ENCODE data around the gene MAP4K2.

Gene MAP4K2

GRCh38 chr11:64753019-64753379 lies 50.0 kb downstream of the MAP4K2 start:
- no peak overlapping the region for H3K4me2 ChIP-seq (ENCODE audit: low read length)
- H3K9ac ChIP-seq = no peak overlapping the region
- no peaks in the 10 kb centered on the region for H3K9me3 ChIP-seq (ENCODE audit: control insufficient read depth, low read length)
- H3K36me3 ChIP-seq (ENCODE audit: control insufficient read depth, insufficient read depth, low read length) = no peaks in the 10 kb centered on the region
- no peak overlapping the region for H3K4me3 ChIP-seq (ENCODE audit: low read depth, low read length)
- no peaks in the 10 kb centered on the region for H3K79me2 ChIP-seq
- TF ChIP-seq CTCF (IDR thresholded peaks at IDR 0.05) = no peak
- no peak overlapping the region for H2AFZ ChIP-seq
- H3K4me1 ChIP-seq = no peaks in the 10 kb centered on the region
- H3K27ac ChIP-seq = no peak overlapping the region
- H3K27me3 ChIP-seq (ENCODE audit: control insufficient read depth, insufficient read depth, low read length) = no peaks in the 10 kb centered on the region

DNA sequence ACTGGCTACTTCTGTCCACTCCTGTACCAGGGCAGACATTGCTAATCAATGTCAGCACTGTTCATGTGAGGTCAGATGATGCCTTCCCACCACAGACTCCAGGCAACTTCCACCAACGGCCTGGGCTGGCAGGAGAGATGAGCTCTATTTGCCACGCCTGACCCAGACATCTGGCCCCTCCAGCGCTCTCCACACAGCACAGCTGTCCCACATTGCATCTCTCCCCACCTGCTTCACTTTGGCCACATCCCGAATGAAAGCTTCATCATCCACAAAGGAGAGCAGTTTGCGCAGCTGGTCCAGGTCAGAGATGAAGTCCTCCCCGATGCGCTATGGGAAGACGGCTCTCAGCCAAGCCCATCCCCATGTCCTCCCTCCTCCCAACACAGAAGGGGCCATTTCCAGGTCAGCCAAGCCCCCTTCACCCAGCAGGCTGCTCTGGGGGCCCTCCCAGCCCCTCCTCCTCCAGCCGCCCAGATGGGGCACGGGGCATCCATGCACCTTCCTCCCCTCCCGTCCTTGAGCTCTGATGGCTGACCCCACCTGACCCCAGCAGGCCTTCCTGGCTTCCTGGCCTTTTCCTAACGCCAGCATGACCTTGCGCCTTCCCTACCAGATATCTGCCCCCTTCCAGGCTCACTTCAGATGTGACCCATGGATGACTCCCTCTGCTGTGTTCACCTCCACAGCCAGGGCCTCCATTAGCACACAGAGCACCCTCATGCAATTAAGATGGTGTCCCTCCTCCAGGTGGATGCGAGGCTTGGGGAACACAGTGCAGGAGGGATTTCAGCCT lies 50.6 kb downstream of the MAP4K2 start:
- H2AFZ ChIP-seq = no peak overlapping the region
- H3K27ac ChIP-seq = no peak overlapping the region
- H3K4me3 ChIP-seq (ENCODE audit: low read depth, low read length) = no peak overlapping the region
- no peaks in the 10 kb centered on the region for H3K36me3 ChIP-seq (ENCODE audit: control insufficient read depth, insufficient read depth, low read length)
- H3K27me3 ChIP-seq (ENCODE audit: control insufficient read depth, insufficient read depth, low read length) = no peaks in the 10 kb centered on the region
- no peak overlapping the region for H3K9ac ChIP-seq
- H3K9me3 ChIP-seq (ENCODE audit: control insufficient read depth, low read length) = no peaks in the 10 kb centered on the region
- H3K4me1 ChIP-seq = no peaks in the 10 kb centered on the region
- no peak overlapping the region for H3K4me2 ChIP-seq (ENCODE audit: low read length)
- TF ChIP-seq CTCF (IDR thresholded peaks at IDR 0.05) = no peak
- H3K79me2 ChIP-seq = no peaks in the 10 kb centered on the region

GRCh38 chr11:64751580-64751979 lies 51.4 kb downstream of the MAP4K2 start:
- Histone ChIP-seq H3K4me1 (no peaks in the 10 kb centered on the region), H3K4me3 (ENCODE audit: low read depth, low read length) (no peak overlapping the region), H3K9ac (no peak overlapping the region), H3K79me2 (no peaks in the 10 kb centered on the region), H3K36me3 (ENCODE audit: control insufficient read depth, insufficient read depth, low read length) (no peaks in the 10 kb centered on the region), H3K27ac (no peak overlapping the region), H3K4me2 (ENCODE audit: low read length) (no peak overlapping the region), H3K9me3 (ENCODE audit: control insufficient read depth, low read length) (no peaks in the 10 kb centered on the region), H2AFZ (no peak overlapping the region), H3K27me3 (ENCODE audit: control insufficient read depth, insufficient read depth, low read length) (no peaks in the 10 kb centered on the region)
- no peak for TF ChIP-seq CTCF (IDR thresholded peaks at IDR 0.05)

- no peaks in the 10 kb centered on the region for H3K9me3 ChIP-seq (ENCODE audit: control insufficient read depth, low read length)
- no peaks in the 10 kb centered on the region for H3K4me1 ChIP-seq
- H3K27ac ChIP-seq = no peak overlapping the region
- no peak overlapping the region for H3K9ac ChIP-seq
- H3K36me3 ChIP-seq (ENCODE audit: control insufficient read depth, insufficient read depth, low read length) = no peaks in the 10 kb centered on the region
- H3K4me2 ChIP-seq (ENCODE audit: low read length) = no peak overlapping the region
- H3K4me3 ChIP-seq (ENCODE audit: low read depth, low read length) = no peak overlapping the region
- H3K79me2 ChIP-seq = no peaks in the 10 kb centered on the region
- no peak overlapping the region for H2AFZ ChIP-seq
- H3K27me3 ChIP-seq (ENCODE audit: control insufficient read depth, insufficient read depth, low read length) = no peaks in the 10 kb centered on the region
- no peak for TF ChIP-seq CTCF (IDR thresholded peaks at IDR 0.05)
Measured at GRCh38 chr11:64751136-64751535, 51.9 kb downstream of the MAP4K2 start.
